Left kidney (tissue), 2 donors: Measurements from ENCODE around the gene NCOR1. TPM values are rescaled to one million over a fixed set of nuclear protein-coding genes. Genes with fewer than 3 reads are reported as not detected.
"Not testable (repeated sequence)": the region's sequence is repeated elsewhere in the genome, so short reads cannot be mapped to it uniquely, and the experiment has no call there.

ENCODE experiments used
- DNase-seq: peaks from one replicate; pipeline ENCODE4 v3.0.0-alpha.2; 2013
- polyA plus RNA-seq: library from polyadenylated mRNA; unstranded; fragments of 120-200 nt; gene quantifications from one replicate; pipeline ENCODE4 v1.2.1, GENCODE V29; 2013; ENCODE audit not compliant: insufficient read length

NCOR1 gene
- polyA plus RNA-seq, 1 donor: 136 TPM

- DNase-seq: not testable (repeated sequence)
Observed at GRCh38 chr17:16152326-16152725, 63.0 kb downstream of the NCOR1 start.

GRCh38 chr17:16150251-16150856 is 65.0 kb downstream of the NCOR1 start:
- DNase-seq: no peak

- no peak for DNase-seq
Observed at GRCh38 chr17:16148596-16148995, 66.7 kb downstream of the NCOR1 start.

DNA sequence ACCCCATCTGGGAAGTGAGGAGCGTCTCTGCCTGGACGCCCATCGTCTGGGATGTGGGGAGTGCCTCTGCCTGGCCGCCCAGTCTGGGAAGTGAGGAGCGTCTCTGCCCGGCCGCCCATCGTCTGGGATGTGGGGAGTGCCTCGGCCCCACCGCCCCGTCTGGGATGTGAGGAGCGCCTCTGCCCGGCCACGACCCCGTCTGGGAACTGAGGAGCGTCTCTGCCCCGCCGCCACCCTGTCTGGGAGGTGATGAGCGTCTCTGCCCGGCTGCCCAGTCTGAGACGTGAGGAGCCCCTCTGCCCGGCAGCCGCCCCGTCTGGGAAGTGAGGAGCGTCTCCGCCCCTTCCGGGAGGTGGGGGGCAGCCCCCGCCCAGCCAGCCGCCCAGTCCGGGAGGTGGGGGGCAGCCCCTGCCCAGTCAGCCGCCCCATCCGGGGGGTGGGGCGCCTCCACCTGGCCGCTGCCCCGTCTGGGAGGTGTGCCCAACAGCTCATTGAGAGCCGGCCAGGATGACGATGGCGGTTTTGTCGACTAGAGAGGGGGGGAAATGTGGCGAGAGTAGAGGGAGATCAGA is 69.9 kb downstream of the NCOR1 start:
- DNase-seq: not testable (repeated sequence)

GRCh38 chr17:16141685-16142084 is 73.6 kb downstream of the NCOR1 start:
- no peak for DNase-seq

DNA sequence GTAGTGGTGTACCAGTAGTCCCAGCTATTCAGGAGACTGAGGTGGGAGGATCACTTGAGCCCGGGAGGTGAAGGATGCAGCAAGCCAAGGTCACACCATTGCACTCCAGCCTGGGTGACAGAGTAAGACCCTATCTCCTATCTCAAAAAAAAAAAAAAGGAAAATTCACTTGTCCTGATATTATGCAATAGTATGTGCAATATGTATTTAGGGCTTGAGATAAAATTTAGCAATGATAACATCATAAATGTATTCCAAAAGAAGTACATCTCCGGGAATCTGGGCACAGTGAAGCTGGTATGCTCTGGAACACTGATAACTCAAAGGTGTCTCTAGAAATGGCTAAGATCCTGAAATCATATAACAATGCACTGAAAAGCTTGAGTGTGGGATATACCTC is 74.5 kb downstream of the NCOR1 start:
- no peak for DNase-seq

- DNase-seq: no peak
Observed at GRCh38 chr17:16135461-16135860, 79.9 kb downstream of the NCOR1 start.

DNA sequence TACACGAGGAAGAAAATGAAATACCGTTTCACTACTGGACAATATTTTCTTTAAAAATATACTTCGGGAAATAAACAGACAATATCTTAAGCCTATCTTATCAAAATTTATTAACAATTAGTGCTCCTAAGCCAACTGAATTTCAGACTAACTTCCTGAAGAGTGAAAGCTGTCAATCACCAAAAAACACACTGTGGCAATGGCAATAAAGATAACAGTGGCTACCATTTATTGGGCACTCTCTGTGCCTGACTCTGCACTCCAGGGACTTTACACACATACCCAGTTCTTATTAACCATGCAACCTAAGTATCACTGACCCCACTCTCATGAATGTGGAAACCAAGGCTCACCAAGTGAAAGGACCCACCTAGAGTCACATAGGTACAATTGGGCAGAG is 83.7 kb downstream of the NCOR1 start:
- DNase-seq: no peak

GRCh38 chr17:16129441-16130205 is 85.7 kb downstream of the NCOR1 start:
- no peak for DNase-seq

DNA sequence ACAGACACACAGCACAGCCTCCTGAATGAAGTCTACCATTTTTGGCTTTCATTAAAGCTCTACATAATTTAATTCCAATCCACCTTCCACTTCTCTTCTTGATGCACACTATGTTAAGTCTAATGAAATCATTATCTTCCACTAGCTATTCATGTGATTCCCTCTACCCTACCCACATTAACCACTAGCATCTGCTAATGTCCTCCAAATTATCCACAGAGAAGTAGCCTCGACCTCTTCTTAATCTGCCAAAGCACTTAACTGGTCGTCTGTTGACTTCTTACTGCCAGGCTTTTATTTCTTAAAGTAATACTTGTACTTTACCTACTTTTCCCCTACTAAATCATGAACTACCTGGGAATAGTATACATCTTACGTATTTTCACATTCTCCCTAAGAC is 91.8 kb downstream of the NCOR1 start:
- no peak for DNase-seq

GRCh38 chr17:16122697-16123434 is 92.5 kb downstream of the NCOR1 start:
- no peak for DNase-seq

DNA sequence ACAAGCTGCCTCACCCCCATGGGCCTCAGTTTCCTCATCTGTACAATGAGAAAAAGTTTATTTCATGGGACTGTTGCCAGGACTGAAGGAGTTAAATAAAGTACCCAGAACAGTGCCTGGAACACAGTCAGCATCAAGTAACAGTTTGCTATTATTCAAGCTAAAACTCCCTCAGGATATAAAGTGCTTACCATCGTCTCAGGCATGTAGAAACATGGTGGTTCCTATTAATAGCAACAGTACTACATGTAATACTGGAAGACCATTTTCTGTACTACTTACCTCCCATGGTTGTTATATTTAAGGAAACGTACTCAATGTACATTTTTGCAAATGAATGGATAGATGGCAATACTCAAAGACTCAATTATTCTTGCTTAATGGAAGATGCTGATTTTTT is 93.4 kb downstream of the NCOR1 start:
- DNase-seq: no peak

GRCh38 chr17:16120937-16121336 is 94.4 kb downstream of the NCOR1 start:
- no peak for DNase-seq

DNA sequence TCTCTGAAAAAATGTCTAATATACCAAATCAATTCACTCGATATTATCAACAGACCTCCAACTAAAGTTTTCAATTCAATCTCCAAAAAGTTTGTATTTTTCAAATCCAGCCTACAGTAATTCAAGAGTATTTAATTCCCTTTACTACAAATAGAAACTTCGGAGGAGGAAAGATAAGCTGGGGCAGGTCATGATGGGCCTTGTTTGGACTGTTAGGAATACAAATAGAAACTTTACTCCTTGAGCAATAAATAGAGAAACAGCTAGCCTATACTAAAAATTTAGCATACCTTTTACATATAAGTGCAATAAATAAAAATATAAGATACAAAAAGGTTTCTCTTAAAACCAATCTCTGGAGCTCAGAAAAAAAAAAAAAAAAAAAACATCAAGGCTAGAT is 98.2 kb downstream of the NCOR1 start:
- DNase-seq: no peak

GRCh38 chr17:16115077-16115698 is 100.1 kb downstream of the NCOR1 start:
- DNase-seq: not testable (repeated sequence)

- no peak for DNase-seq
Observed at GRCh38 chr17:16108871-16109270, 106.5 kb downstream of the NCOR1 start.

DNA sequence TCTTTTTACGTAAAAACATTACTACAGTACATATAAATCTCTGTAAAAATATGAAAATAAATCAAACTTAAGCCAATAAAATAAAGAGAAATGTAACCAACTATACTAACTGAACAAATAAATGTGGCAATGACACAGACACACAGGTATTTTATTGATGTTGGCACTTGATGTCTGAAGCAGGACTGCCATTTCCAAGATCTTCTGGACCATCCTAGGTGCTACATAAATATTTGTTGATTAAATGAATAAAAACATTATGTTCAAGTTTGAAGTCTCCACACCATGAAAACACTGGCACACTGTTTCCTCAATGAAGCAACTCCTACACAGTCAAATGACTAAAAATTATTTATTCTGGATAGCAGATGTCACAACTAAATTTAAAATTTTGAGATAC is 106.9 kb downstream of the NCOR1 start:
- no peak for DNase-seq

GRCh38 chr17:16107165-16107770 is 108.1 kb downstream of the NCOR1 start:
- no peak for DNase-seq

GRCh38 chr17:16106161-16106891 is 109.0 kb downstream of the NCOR1 start:
- DNase-seq: peak; percentile 10

DNA sequence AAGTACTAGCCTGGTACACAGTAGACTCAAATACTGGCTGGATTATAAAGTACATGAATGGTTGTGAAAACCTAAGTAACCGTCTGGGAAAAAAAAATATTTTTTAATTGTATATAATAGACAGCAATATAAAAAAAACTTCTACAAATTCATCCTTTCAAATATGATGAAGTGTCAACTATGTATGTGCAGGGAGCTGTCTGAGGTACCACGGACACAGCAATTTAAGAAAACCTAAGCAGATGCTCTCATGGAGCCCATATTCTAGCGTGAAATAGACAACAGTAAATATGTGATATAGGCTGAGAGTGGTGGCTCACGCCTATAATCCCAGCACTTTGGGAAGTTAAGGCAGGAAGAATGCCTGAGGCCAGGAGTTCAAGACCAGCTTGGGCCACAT is 111.1 kb downstream of the NCOR1 start:
- no peak for DNase-seq

DNA sequence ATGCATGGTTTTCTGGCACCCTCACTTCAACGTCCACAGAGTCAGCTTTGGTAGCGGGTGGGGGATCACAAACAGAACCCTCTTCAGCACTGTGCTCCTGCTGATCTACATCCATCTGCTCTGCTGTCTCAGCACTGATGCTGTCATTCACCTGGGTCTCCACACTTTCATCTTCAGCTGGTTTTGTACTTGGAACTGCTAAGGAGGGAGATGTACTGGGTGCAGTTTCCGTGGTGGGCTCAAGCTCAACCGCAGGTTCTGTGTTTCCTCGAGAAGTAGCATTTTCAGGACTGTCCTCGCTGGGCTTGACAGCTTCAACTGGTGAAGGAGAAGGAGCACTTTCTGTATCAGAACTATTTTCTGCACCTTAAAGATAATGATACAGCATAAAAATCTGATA is 113.9 kb downstream of the NCOR1 start:
- no peak for DNase-seq
